Measurements from ENCODE around the gene L1CAM.

DNA sequence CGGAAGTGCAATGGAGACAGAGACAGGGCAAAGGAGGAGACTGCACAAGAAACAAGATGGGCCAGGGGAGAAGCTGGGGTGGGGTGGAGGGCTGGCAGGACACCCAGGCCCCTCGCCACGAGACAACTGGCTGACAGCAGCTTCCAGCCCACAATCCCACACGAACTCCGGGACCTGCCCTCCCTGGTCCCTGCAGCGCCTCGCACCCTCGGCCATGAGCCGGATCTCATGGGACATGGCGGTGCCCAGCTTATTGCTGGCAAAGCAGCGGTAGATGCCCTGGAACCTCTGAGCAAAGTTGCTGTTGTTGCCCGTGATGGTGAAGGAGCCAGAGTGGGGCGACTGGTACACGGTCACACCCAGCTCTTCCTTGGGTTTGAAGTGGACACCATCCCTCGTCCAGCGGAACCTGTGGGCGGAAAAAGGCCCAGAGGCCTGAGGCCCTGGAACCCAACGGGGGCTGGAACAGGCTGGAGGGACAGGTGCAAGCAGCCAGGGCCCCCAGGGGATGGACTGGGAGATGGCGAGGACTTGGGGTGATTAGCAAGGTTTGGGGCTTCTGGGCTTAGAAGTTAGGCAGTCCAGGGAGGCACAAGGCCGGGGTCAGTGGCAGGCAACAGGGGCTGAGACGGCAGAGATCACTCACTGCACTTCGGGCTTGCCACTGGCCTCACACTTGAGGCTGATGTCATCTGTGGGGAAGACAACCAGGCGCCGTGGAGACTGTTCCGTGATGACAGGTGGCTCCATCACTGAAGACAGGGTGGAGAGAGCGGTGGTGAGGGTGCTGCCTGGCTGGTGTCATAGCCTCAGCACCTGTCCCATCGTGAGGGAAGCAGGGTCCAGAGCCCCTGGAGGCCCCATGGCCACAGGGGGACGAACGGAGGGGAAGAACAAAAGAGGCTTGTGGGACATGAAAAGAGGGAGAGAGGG lies 13.8 kb downstream of the L1CAM start:
- TF ChIP-seq POLR2A (IDR thresholded peaks at IDR 0.05) (no peak), CTCF (IDR thresholded peaks at IDR 0.05) (no peak)

All from adrenal gland (tissue), 5 donors.